Activated CD8-positive, alpha-beta memory T cell treated with anti-CD3 and anti-CD28 coated beads for 48 hours (primary cell): ENCODE measurements around the gene USP36.
A peak's percentile ranks its signal among the peaks of the same experiment; 100 is the strongest.
"Not testable (repeated sequence)": the region's sequence is repeated elsewhere in the genome, so short reads cannot be mapped to it uniquely, and the experiment has no call there.

Experiments used
- DNase-seq, 3 experiments: peaks; one replicate each; pipeline ENCODE4 v3.0.0-alpha.2; 2020; ENCODE audit warnings: low read depth in 2 of 3, low spot score in 2 of 3

The USP36 gene

GRCh38 chr17:78872486-78872885, 31.9 kb upstream of the USP36 start:
- DNase-seq = no peak

GRCh38 chr17:78870621-78871020, 30.0 kb upstream of the USP36 start:
- DNase-seq = no peak

GRCh38 chr17:78868391-78868790, 27.8 kb upstream of the USP36 start:
- no peak for DNase-seq

- not testable (repeated sequence) for DNase-seq
Observed at GRCh38 chr17:78867046-78867445, 26.4 kb upstream of the USP36 start.

GRCh38 chr17:78865682-78866390, 25.2 kb upstream of the USP36 start:
- DNase-seq = peak in 2 of 3 experiments; percentile 41 to 56

- no peak for DNase-seq
Observed at GRCh38 chr17:78864117-78864516, 23.5 kb upstream of the USP36 start.

- DNase-seq = no peak
Observed at GRCh38 chr17:78862073-78863023, 21.7 kb upstream of the USP36 start.

GRCh38 chr17:78861229-78861628, 20.6 kb upstream of the USP36 start:
- no peak for DNase-seq

GRCh38 chr17:78859051-78859450, 18.4 kb upstream of the USP36 start:
- no peak for DNase-seq

- DNase-seq = no peak
Observed at GRCh38 chr17:78857266-78857665, 16.7 kb upstream of the USP36 start.

- no peak for DNase-seq
Observed at GRCh38 chr17:78855561-78856165, 15.0 kb upstream of the USP36 start.

GRCh38 chr17:78854508-78854907, 13.9 kb upstream of the USP36 start:
- no peak for DNase-seq

- no peak for DNase-seq
Observed at GRCh38 chr17:78853926-78854394, 13.3 kb upstream of the USP36 start.

- DNase-seq = no peak
Observed at GRCh38 chr17:78852709-78853121, 12.1 kb upstream of the USP36 start.

- DNase-seq = no peak
Observed at GRCh38 chr17:78849026-78849425, 8.4 kb upstream of the USP36 start.

- no peak for DNase-seq
Observed at GRCh38 chr17:78847052-78847451, 6.4 kb upstream of the USP36 start.

GRCh38 chr17:78844301-78845005, 3.8 kb upstream of the USP36 start:
- no peak for DNase-seq

GRCh38 chr17:78842881-78843565, 2.4 kb upstream of the USP36 start:
- DNase-seq = peak in 1 of 3 experiments; percentile 20

GRCh38 chr17:78840530-78840779, 159 bp downstream of the USP36 start:
- no peak for DNase-seq

GRCh38 chr17:78839762-78840529, 668 bp downstream of the USP36 start:
- peak; percentile 19 to 27 (median 23) for DNase-seq
